IMR-90 (cell line): Measurements from ENCODE around the gene TOGARAM2. TPM values are rescaled to one million over a fixed set of nuclear protein-coding genes. Genes with fewer than 3 reads are reported as not detected.

ENCODE experiments used
- ATAC-seq: fragments of 200-7000 bp; cut with Tn5 transposase; 2 replicates; pipeline ENCODE4 v1.9.1; 2020; ENCODE audit warnings: low read depth, mild to moderate bottlenecking, moderate library complexity
- BruUV-seq: library from RNA; stranded (reverse); fragments of 400-500 nt; replicated peaks from 2 replicates; lab custom pipeline; 2021; lab: Mats Ljungman, UMichigan
- CTCF ChIA-PET: fragments of 300-600 bp; formaldehyde crosslinking; extraction: SDS; loops from one replicate; lab custom pipeline; 2021; ENCODE audit warnings: antibody characterized with exemption; lab: Yijun Ruan, JAX
- POLR2A ChIA-PET: fragments of 300-600 bp; sonication (Branson Sonifier 250); formaldehyde crosslinking; loops from one replicate; lab custom pipeline; 2022; ENCODE audit warnings: antibody characterized with exemption; ENCODE audit not compliant: unreplicated experiment; lab: Charles Lee
- DNase-seq: peaks from one replicate; pipeline ENCODE4 v3.0.0; 2013
- H2AFZ ChIP-seq: replicated peaks from 2 replicates; pipeline ENCODE3; 2013; ENCODE audit warnings: low read length, mild to moderate bottlenecking; ENCODE audit not compliant: poor library complexity
- H2AK5ac ChIP-seq: 2 replicates; pipeline ENCODE4 v1.6.1; 2013; ENCODE audit warnings: low read depth, low read length, inconsistent platforms
- H2AK9ac ChIP-seq: replicated peaks from 2 replicates; pipeline ENCODE3; 2013; ENCODE audit warnings: mild to moderate bottlenecking, low read depth, low read length, moderate library complexity; ENCODE audit not compliant: poor library complexity
- H2BK120ac ChIP-seq: 2 replicates; pipeline ENCODE4 v1.6.1; 2013; ENCODE audit warnings: low read depth, low read length, inconsistent platforms
- H2BK15ac ChIP-seq: 3 replicates; pipeline ENCODE4 v1.6.1; 2013; ENCODE audit warnings: low read depth, low read length, inconsistent platforms
- H2BK20ac ChIP-seq: 2 replicates; pipeline ENCODE4 v1.6.1; 2013; ENCODE audit warnings: low read depth, mild to moderate bottlenecking, inconsistent platforms, low read length, moderate library complexity
- H2BK5ac ChIP-seq: 2 replicates; pipeline ENCODE4 v1.6.1; 2013; ENCODE audit warnings: mild to moderate bottlenecking, low read depth, low read length, inconsistent platforms; ENCODE audit not compliant: poor library complexity, severe bottlenecking
- H3K14ac ChIP-seq: replicated peaks from 2 replicates; pipeline ENCODE4 v1.6.1; 2013; ENCODE audit warnings: low read depth, low read length, inconsistent platforms
- H3K18ac ChIP-seq: 2 replicates; pipeline ENCODE4 v1.6.1; 2013; ENCODE audit warnings: low read depth, low read length, control low read depth
- H3K23ac ChIP-seq: 2 replicates; pipeline ENCODE4 v1.6.1; 2013; ENCODE audit warnings: low read depth, low read length, inconsistent platforms
- H3K27ac ChIP-seq: 2 replicates; pipeline ENCODE4 v1.5.1; 2013; ENCODE audit warnings: mild to moderate bottlenecking, control low read depth, low read length; ENCODE audit not compliant: insufficient read depth
- H3K27me3 ChIP-seq: 2 replicates; pipeline ENCODE4 v1.6.1; 2013; ENCODE audit warnings: low read length; ENCODE audit not compliant: control insufficient read depth, insufficient read depth
- H3K36me3 ChIP-seq: 2 replicates; pipeline ENCODE4 v1.6.1; 2013; ENCODE audit warnings: low read length, mixed read lengths; ENCODE audit not compliant: control insufficient read depth, insufficient read depth
- H3K4ac ChIP-seq: 2 replicates; pipeline ENCODE4 v1.6.1; 2013; ENCODE audit warnings: low read depth, low read length, inconsistent platforms
- H3K4me1 ChIP-seq: 2 replicates; pipeline ENCODE4 v1.6.1; 2013; ENCODE audit warnings: low read length, mixed read lengths; ENCODE audit not compliant: control insufficient read depth, insufficient read depth
- H3K4me2 ChIP-seq: 2 replicates; pipeline ENCODE4 v1.6.1; 2013; ENCODE audit warnings: low read depth, mild to moderate bottlenecking, control low read depth, low read length, moderate library complexity
- H3K4me3 ChIP-seq: 2 replicates; pipeline ENCODE4 v1.5.1; 2013; ENCODE audit warnings: low read depth, mild to moderate bottlenecking, control low read depth, low read length, moderate library complexity; ENCODE audit not compliant: insufficient read depth
- H3K56ac ChIP-seq: 2 replicates; pipeline ENCODE4 v1.6.1; 2013; ENCODE audit warnings: low read length, inconsistent platforms; ENCODE audit not compliant: insufficient read depth; ENCODE audit errors: extremely low read depth
- H3K79me1 ChIP-seq, 2 experiments: 2 replicates each; pipeline ENCODE4 v1.6.1; 2013; ENCODE audit warnings: low read length in 2 of 2, inconsistent platforms in 1 of 2, low read depth in 1 of 2
- H3K9ac ChIP-seq: 2 replicates; pipeline ENCODE4 v1.6.1; 2013; ENCODE audit warnings: low read depth, low read length, control low read depth
- H3K9me1 ChIP-seq: 2 replicates; pipeline ENCODE4 v1.6.1; 2013; ENCODE audit warnings: low read length, inconsistent platforms; ENCODE audit not compliant: insufficient read depth
- H3K9me3 ChIP-seq: 2 replicates; pipeline ENCODE4 v1.6.1; 2013; ENCODE audit warnings: low read length; ENCODE audit not compliant: control insufficient read depth, insufficient read depth
- H4K20me1 ChIP-seq: 2 replicates; pipeline ENCODE4 v1.6.1; 2013; ENCODE audit warnings: low read length, inconsistent platforms; ENCODE audit not compliant: insufficient read depth
- H4K5ac ChIP-seq: 2 replicates; pipeline ENCODE4 v1.6.1; 2013; ENCODE audit warnings: mild to moderate bottlenecking, low read depth, low read length, control low read depth
- H4K8ac ChIP-seq, 2 experiments: 2 replicates each; pipeline ENCODE4 v1.6.1; 2013; ENCODE audit warnings: low read depth in 2 of 2, low read length in 2 of 2, control low read depth in 1 of 2, inconsistent platforms in 1 of 2
- H4K91ac ChIP-seq: 2 replicates; pipeline ENCODE4 v1.6.1; 2013; ENCODE audit warnings: low read depth, low read length, inconsistent platforms; ENCODE audit not compliant: insufficient read depth
- CHD1 ChIP-seq: IDR thresholded peaks from 2 replicates; pipeline ENCODE4 v1.6.1; 2012; ENCODE audit warnings: low read depth, low read length, improper control_type of control experiment
- FOS ChIP-seq: fragments of 150-350 bp; IDR thresholded peaks from 2 replicates; pipeline ENCODE4 v1.6.1; 2016; ENCODE audit warnings: low read depth, low read length
- MAZ ChIP-seq: IDR thresholded peaks from 2 replicates; pipeline ENCODE4 v1.6.1; 2012; ENCODE audit warnings: low read depth, mild to moderate bottlenecking, low read length, improper control_type of control experiment, moderate library complexity, borderline replicate concordance
- NFE2L2 ChIP-seq: fragments of 150-350 bp; IDR thresholded peaks from 2 replicates; pipeline ENCODE4 v1.6.1; 2016; ENCODE audit warnings: low read depth, mild to moderate bottlenecking, low read length
- POLR2A ChIP-seq: IDR thresholded peaks from 2 replicates; pipeline ENCODE4 v1.6.1; 2012; ENCODE audit warnings: mild to moderate bottlenecking, low read depth, low read length
- RAD21 ChIP-seq: IDR thresholded peaks from 2 replicates; pipeline ENCODE4 v1.6.1; 2012; ENCODE audit warnings: low read length, improper control_type of control experiment
- RCOR1 ChIP-seq: IDR thresholded peaks from 2 replicates; pipeline ENCODE4 v1.6.1; 2012; ENCODE audit warnings: mild to moderate bottlenecking, low read length, improper control_type of control experiment; ENCODE audit not compliant: insufficient replicate concordance
- RFX5 ChIP-seq: IDR thresholded peaks from 2 replicates; pipeline ENCODE4 v1.8.0; 2012; ENCODE audit warnings: low read depth, mild to moderate bottlenecking, low read length, moderate library complexity
- SMC3 ChIP-seq: fragments of 150-350 bp; IDR thresholded peaks from 2 replicates; pipeline ENCODE4 v1.6.1; 2016; ENCODE audit warnings: low read depth, mild to moderate bottlenecking, antibody characterized with exemption, low read length, moderate library complexity
- WGBS, 2 experiments: methylation state at CpG; one replicate each; pipeline versions ENCODE4 v1.1.5 to v1.1.7; 2013; ENCODE audit warnings: missing lambda C conversion rate in 2 of 2; ENCODE audit not compliant: insufficient read length in 1 of 2; ENCODE audit errors: extremely low coverage in 2 of 2; 5-methylcytosine and 5-hydroxymethylcytosine counted together
- dilution Hi-C: fragments of 300-500 bp; cut with HindIII; formaldehyde crosslinking; loops from one replicate; pipeline ENCODE4 v1.14.3; 2018; ENCODE audit warnings: low sequenced_read_pairs; ENCODE audit not compliant: unreplicated experiment
- in situ Hi-C: fragments of 300-500 bp; cut with MboI; formaldehyde crosslinking; loops from 3 replicates; pipeline ENCODE4 v1.14.3; 2019; ENCODE audit warnings: low sequenced_read_pairs, inconsistent platforms, mixed read lengths
- intact Hi-C: fragments of 100-400 bp; cut with micrococcal nuclease; formaldehyde crosslinking; loops from 2 replicates; pipeline ENCODE4 v1.10.0; 2022
- polyA plus RNA-seq, 3 experiments: library from polyadenylated mRNA; depleted of rRNA; stranded (reverse); fragments of >200 nt; gene quantifications; 2 replicates each; pipeline ENCODE4 v1.2.3, GENCODE V29; 2012; ENCODE audit warnings: low replicate concordance in 1 of 3
- total RNA-seq: library from RNA; depleted of rRNA; stranded (reverse); fragments of >200 nt; gene quantifications from 2 replicates; pipeline ENCODE4 v1.2.3, GENCODE V29; 2012
- TF ChIP-seq, protein P1 (sequence below): fragments of 150-350 bp; IDR thresholded peaks from 2 replicates; pipeline ENCODE4 v1.6.1; 2016; ENCODE audit warnings: low read depth, mild to moderate bottlenecking, low read length, moderate library complexity, borderline replicate concordance
- TF ChIP-seq, protein P2 (sequence below): fragments of 150-350 bp; IDR thresholded peaks from 2 replicates; pipeline ENCODE4 v1.6.1; 2017; ENCODE audit warnings: mild to moderate bottlenecking, antibody characterized with exemption, low read length, low read depth

Gene TOGARAM2
- total and polyA plus RNA-seq, 2 of the 4 experiments (the other 2 are of a cell fraction): under 0.01 to 0.38 TPM

DNA sequence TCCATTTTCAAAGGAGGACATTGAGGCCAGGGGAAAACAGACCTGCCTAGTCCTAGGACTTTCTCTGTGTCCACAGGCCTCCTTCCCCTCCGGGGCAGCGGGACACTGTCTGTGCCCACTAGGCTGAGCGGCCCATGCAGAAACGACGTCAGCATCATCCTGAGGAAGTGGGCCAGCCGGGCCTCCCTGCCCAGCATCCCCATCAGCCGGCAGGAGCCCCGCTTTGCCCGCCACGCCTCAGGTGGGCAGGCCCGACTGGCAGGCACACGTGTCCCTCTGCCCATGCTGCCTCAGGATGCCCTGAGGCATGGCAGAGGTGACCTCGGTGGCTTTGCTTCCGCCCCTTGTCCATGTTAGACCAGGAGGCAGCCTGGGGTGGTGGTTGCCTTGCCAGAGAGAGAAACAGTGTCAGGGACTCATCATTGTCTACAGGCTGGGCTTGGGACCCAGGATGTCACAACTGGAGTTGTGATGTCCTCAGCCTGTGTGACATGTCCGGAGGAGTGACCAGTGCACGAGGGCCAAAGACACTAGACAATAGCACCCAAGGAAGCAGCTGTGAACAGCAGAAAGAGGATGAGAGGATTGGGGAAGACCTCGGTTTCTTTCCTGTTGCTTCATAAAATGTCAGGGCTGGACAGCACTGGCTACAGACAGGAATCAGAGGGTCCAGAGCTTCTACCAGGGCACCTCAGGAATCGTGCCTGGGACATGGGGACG is 36.8 kb downstream of the TOGARAM2 start (continued):
- no peak for TF ChIP-seq FOS

DNA sequence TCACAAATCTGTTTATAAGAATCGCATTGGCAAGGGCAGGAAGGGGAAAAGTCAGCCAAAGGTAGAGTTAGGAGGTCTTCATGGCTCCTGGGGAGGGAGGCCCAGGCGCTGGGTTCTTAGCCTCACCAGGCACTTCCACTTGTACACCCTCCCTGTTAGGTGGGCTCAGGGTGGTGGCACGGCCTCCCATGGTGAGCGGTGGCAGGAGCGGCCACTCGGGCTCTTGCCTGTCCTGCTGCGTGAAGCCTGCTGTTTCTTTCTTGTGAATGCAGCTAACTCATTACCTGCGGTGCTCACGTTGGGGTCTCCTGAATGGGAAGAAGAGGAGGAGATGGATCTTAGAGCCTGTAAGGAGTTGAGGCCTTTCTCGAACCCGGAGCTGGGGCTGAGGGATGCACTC is 40.8 kb downstream of the TOGARAM2 start:
- Histone ChIP-seq H3K9me1 (no peaks in the 10 kb centered on the region), H3K4me3 (no peak overlapping the region), H3K18ac (no peak overlapping the region), H3K4ac (no peak overlapping the region), H4K8ac (no peak overlapping the region), H3K14ac (no peak overlapping the region), H3K36me3 (no peaks in the 10 kb centered on the region), H2BK120ac (no peak overlapping the region), H4K5ac (no peak overlapping the region), H3K27me3 (peaks cover 5% of the 10 kb centered on the region; the same call in 1 of the 2 replicates), H3K4me2 (no peak overlapping the region), H3K4me1 (no peaks in the 10 kb centered on the region), H3K79me1 (no peaks in the 10 kb centered on the region), H2AK5ac (no peak overlapping the region), H2AFZ (no peak overlapping the region), H2BK5ac (no peak overlapping the region), H4K91ac (no peak overlapping the region), H3K9me3 (no peaks in the 10 kb centered on the region), H3K9ac (no peak overlapping the region), H3K27ac (no peak overlapping the region), H3K56ac (no peak overlapping the region), H2BK20ac (no peak overlapping the region), H4K20me1 (no peaks in the 10 kb centered on the region), H3K23ac (no peak overlapping the region), H2AK9ac (no peak overlapping the region), H2BK15ac (no peak overlapping the region)
- ChIA-PET POLR2A (no interaction called here), CTCF (no interaction called here)
- in situ Hi-C loops: no loop called here
- dilution Hi-C loops: no loop called here
- intact Hi-C loops: no loop called here
- WGBS, 2 experiments: no CpG with 5 or more reads among the region's 11 CpGs
- ATAC-seq (no peak), DNase-seq (no peak)
- TF ChIP-seq, protein P1, sequence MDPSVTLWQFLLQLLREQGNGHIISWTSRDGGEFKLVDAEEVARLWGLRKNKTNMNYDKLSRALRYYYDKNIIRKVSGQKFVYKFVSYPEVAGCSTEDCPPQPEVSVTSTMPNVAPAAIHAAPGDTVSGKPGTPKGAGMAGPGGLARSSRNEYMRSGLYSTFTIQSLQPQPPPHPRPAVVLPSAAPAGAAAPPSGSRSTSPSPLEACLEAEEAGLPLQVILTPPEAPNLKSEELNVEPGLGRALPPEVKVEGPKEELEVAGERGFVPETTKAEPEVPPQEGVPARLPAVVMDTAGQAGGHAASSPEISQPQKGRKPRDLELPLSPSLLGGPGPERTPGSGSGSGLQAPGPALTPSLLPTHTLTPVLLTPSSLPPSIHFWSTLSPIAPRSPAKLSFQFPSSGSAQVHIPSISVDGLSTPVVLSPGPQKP: no peak
- TF ChIP-seq RFX5: no peak
- no peak for TF ChIP-seq NFE2L2
- no peak for TF ChIP-seq MAZ
- no peak for TF ChIP-seq POLR2A
- no peak for TF ChIP-seq FOS
- TF ChIP-seq RAD21: no peak
- TF ChIP-seq, protein P2, sequence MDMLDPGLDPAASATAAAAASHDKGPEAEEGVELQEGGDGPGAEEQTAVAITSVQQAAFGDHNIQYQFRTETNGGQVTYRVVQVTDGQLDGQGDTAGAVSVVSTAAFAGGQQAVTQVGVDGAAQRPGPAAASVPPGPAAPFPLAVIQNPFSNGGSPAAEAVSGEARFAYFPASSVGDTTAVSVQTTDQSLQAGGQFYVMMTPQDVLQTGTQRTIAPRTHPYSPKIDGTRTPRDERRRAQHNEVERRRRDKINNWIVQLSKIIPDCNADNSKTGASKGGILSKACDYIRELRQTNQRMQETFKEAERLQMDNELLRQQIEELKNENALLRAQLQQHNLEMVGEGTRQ: no peak
- no peak for TF ChIP-seq CHD1
- TF ChIP-seq RCOR1: no peak
- TF ChIP-seq SMC3: no peak
- BruUV-seq: no TSS peak
